HL-60 (cell line): ENCODE results near the gene RNLS.
"Not testable (repeated sequence)": the region's sequence is repeated elsewhere in the genome, so short reads cannot be mapped to it uniquely, and the experiment has no call there.

Source experiments
- DNase-seq, 2 experiments: peaks; one replicate each; pipeline ENCODE4 v3.0.0-alpha.2; 2010 to 2020; ENCODE audit warnings: low read depth in 1 of 2, low spot score in 1 of 2
- H3K27ac ChIP-seq: fragments of 250-450 bp; sonication (Bioruptor Pico); replicated peaks from 2 replicates; pipeline ENCODE4 v1.5.1; 2020; ENCODE audit warnings: mild to moderate bottlenecking, moderate library complexity
- H3K27me3 ChIP-seq: fragments of 250-450 bp; sonication (Bioruptor Pico); 2 replicates; pipeline ENCODE4 v1.5.1; 2021; ENCODE audit warnings: mild to moderate bottlenecking, moderate library complexity; ENCODE audit not compliant: insufficient read depth, poor library complexity, severe bottlenecking
- H3K4me3 ChIP-seq: replicated peaks from 2 replicates; pipeline ENCODE4 v1.5.1; 2011; ENCODE audit warnings: mild to moderate bottlenecking, control low read depth, low read length; ENCODE audit not compliant: insufficient read depth
- CTCF ChIP-seq: IDR thresholded peaks from one replicate; pipeline ENCODE4 v1.5.1; 2011; ENCODE audit warnings: low read length, control low read depth, inconsistent platforms; ENCODE audit not compliant: insufficient read depth
- GABPA ChIP-seq: IDR thresholded peaks from 2 replicates; pipeline ENCODE4 v1.6.1; 2012; ENCODE audit warnings: low read depth
- POLR2AphosphoS5 ChIP-seq: IDR thresholded peaks from 2 replicates; pipeline ENCODE4 v1.6.1; 2012; ENCODE audit warnings: low read depth
- REST ChIP-seq: IDR thresholded peaks from 2 replicates; pipeline ENCODE4 v1.6.1; 2012; ENCODE audit warnings: low read depth; ENCODE audit not compliant: insufficient replicate concordance
- SPI1 ChIP-seq: IDR thresholded peaks from 2 replicates; pipeline ENCODE4 v1.6.1; 2012; ENCODE audit warnings: low read depth, mild to moderate bottlenecking, borderline replicate concordance

The RNLS gene

GRCh38 chr10:88280518-88280917 lies 302.6 kb downstream of the RNLS start:
- Histone ChIP-seq H3K27me3 (no peaks in the 10 kb centered on the region), H3K4me3 (no peak overlapping the region), H3K27ac (no peak overlapping the region)
- no peak for DNase-seq
- no peak for TF ChIP-seq GABPA
- no peak for TF ChIP-seq CTCF
- no peak for TF ChIP-seq SPI1
- TF ChIP-seq POLR2AphosphoS5 = no peak
- TF ChIP-seq REST = no peak

- DNase-seq = no peak
- H3K27me3 ChIP-seq = no peaks in the 10 kb centered on the region
- no peak for TF ChIP-seq REST
- TF ChIP-seq GABPA = no peak
- TF ChIP-seq SPI1 = no peak
- TF ChIP-seq POLR2AphosphoS5 = no peak
- no peak for TF ChIP-seq CTCF
- no peak overlapping the region for H3K27ac ChIP-seq
- no peak overlapping the region for H3K4me3 ChIP-seq
Observed at GRCh38 chr10:88278912-88279311, 304.2 kb downstream of the RNLS start.

GRCh38 chr10:88276945-88277344 lies 306.2 kb downstream of the RNLS start:
- H3K27ac ChIP-seq, H3K4me3 ChIP-seq, DNase-seq, H3K27me3 ChIP-seq: not testable (repeated sequence)

- DNase-seq = no peak
- no peak for TF ChIP-seq SPI1
- no peak for TF ChIP-seq GABPA
- no peak for TF ChIP-seq REST
- no peak for TF ChIP-seq POLR2AphosphoS5
- TF ChIP-seq CTCF = no peak
- H3K27ac ChIP-seq = no peak overlapping the region
- H3K27me3 ChIP-seq = no peaks in the 10 kb centered on the region
- H3K4me3 ChIP-seq = no peak overlapping the region
Observed at GRCh38 chr10:88274286-88274685, 308.8 kb downstream of the RNLS start.
